NCI-H1048 (cell line): ENCODE data around the gene ROS1.
"Not testable (repeated sequence)": the region's sequence is repeated elsewhere in the genome, so short reads cannot be mapped to it uniquely, and the experiment has no call there.

Experiments
- DNase-seq: peaks from one replicate; lab custom pipeline; 2025; lab: John Stamatoyannopoulos, UW

Gene ROS1

DNA sequence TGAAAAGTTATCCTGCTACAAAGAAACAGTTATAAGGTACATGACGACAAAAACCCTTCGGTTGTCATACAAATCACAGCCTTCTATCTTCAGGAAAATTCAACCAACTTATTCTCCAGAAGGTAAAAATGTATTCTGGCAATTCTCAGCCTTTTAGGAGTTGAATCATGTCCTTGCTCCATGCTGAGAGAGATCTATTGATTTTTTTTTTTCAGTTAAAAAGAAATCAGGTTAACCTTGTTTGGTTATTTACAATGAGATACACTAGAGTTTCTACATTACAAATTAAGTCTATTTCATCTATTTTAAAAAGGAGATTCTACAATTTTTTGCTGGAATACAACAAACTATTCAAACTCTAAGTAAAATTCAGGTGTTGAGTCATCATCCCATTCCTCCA is 45.4 kb downstream of the ROS1 start:
- no peak for DNase-seq

- DNase-seq, result no peak
Measured at GRCh38 chr6:117375446-117375845, 50.3 kb downstream of the ROS1 start.

DNA sequence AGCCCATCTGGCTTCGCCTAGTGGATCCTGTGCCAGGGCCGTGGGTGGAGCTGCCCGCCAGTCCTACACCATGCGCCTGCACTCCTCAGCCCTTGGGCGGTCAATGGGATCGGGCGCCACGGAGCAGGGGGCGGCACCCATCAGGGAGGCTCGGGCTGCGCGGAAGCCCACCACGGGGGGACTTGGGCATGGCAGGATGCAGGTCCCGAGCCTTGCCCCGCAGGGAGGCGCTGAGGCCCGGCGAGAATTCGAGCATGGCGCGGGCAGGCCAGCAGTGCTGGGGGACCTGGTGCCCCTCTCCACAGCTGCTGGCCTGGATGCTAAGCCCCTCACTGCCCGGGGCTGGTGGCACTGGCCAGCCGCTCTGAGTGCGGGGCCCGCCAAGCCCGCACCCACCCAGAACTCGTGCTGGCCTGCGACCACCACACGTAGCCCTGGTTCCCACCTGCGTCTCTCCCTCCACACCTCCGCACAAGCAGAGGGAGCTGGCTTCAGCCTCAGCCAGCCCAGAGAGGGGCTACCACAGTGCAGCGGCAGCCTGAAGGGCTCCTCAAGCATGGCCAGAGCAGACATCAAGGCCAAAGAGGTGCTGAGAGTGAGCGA is 52.4 kb downstream of the ROS1 start:
- DNase-seq, result no peak

GRCh38 chr6:117372289-117372688 is 53.5 kb downstream of the ROS1 start:
- not testable (repeated sequence) for DNase-seq

GRCh38 chr6:117371492-117371891 is 54.2 kb downstream of the ROS1 start:
- DNase-seq, result no peak

DNA sequence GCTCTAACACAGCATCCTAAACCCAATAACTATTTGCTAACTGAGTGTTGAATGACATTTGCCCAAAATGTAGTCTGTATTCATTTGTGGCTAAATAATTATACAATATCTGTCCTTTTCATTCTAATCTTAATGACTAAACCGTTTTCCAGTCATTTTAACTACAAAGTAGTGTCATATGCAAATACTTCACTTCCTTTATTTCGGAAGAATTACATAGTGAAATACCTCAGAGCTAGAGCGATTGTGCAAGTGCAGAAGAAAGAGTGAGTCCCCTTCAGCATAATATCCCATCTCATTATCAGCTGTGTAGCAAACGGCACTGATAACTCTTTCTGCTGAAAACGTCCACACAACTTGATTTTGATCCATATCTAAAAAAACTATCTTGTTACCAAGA is 66.2 kb downstream of the ROS1 start:
- no peak for DNase-seq

GRCh38 chr6:117354671-117355070 is 71.1 kb downstream of the ROS1 start:
- DNase-seq, result no peak

- no peak for DNase-seq
Measured at GRCh38 chr6:117352466-117353081, 73.2 kb downstream of the ROS1 start.

DNA sequence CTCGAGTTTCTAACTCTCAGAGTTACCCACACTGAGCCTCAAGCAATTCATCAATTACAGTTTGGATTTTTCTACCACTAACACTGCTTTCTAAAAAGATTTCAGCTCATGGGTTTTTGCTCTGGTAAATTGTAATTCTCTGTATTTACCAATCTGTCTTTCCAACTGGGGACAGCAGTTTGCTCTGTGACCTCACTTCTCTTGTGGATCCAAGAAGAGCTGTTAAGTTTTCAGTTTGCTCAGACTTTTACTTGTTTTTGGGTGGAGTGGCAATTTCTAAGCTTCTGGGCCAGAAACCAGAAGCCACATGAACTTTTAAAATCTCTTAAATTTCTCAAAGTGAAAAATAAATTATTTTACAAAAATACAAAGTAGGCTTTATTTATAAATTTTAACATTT is 74.2 kb downstream of the ROS1 start:
- DNase-seq, result no peak

DNA sequence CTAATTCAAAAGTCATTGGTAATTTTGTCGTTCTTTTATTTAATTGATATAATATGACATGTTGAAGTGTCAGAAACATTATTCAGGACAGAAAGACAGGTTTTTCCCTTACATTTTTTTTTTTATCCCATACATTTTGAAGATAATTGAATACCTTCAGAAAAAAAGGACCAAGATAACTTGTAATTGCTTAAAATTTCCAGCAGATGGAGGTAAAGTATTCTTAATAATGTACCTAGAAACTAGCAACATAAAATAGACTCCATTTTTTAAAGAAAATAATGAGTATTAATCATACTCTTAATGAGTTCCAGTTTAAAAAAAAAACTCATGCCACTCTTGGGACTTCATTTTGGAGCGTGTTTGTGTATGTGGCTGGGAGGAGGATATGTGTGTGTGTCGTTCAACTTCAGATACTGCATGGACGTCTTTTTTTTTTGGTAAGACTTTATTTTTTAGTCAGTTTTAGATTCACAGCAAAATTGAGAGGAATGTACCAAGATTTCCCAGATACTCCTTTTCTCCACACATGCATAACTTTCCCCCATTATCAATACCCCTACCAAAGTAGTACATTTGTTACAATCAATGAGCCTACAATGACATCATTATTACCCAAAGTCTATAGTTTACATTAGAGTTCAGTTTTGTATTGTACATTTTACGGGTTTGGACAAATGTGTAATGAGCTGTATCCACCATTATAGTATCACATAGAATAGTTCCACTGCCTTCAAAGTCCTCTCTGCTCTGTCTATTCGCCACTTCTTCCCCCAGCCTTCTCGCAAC is 79.4 kb downstream of the ROS1 start:
- no peak for DNase-seq

- no peak for DNase-seq
Measured at GRCh38 chr6:117345292-117345610, 80.5 kb downstream of the ROS1 start.

DNA sequence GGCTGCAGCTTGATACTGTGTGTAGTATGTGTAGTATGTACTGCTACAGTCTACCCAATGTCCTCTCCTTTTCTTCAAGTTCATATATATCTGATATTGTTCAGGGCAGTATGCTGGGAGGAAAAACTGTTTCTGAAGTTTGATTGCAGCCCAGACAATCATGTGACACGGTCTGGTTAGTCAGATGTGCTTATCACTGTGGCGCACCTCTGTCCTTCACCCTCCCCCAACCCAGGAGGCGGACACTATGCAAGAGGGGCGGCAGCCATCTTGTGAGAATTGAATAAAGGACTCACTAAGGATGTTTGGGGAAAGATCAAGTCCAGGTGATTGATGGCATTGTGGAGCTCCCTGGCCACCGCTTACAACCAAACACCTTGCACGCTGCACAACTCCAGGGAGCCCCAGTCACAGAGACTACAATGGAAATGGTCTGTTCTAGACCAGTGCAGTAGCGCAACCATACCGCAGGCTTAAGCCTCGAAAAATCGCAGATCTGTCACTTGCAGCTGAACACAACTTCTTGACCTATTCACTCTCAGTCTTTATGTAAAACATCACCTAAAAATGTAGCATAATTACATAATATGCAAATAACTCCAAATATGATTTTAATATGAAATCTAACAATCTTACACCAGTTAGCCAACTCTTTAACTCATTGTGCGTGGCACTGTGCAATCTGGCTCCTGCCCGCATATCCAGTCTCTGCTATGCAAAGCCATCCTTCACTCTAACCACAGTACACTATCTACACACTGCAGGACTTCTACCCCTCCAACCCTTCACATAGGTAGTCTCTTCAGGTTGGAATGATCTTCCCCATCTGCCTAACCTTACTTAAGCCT is 81.1 kb downstream of the ROS1 start:
- DNase-seq, result no peak

- DNase-seq, result no peak
Measured at GRCh38 chr6:117338567-117338966, 87.2 kb downstream of the ROS1 start.

GRCh38 chr6:117329926-117330325 is 95.8 kb downstream of the ROS1 start:
- DNase-seq, result no peak

DNA sequence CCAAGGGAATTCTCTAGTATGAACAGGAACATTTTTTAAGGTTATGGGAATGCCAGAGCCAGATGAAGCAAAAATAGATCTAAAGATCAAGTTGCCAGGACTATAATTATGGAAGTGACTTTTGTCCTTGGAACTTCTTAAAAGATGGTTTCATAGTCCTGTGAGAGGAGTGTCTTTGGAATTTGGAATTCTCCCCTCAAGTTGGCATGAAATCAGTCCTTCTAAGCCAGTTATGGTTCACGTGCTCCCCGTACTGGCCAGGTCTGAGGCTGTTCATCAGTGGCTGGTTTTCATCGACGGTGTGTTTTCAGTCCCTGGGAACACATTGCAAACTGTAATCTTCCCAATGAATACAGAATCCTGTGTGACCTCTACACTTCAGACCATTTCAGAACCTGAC is 97.2 kb downstream of the ROS1 start:
- DNase-seq, result no peak

- no peak for DNase-seq
Measured at GRCh38 chr6:117328005-117328389, 97.7 kb downstream of the ROS1 start.

GRCh38 chr6:117327149-117328004 is 98.4 kb downstream of the ROS1 start:
- no peak for DNase-seq

- no peak for DNase-seq
Measured at GRCh38 chr6:117326396-117326795, 99.3 kb downstream of the ROS1 start.

DNA sequence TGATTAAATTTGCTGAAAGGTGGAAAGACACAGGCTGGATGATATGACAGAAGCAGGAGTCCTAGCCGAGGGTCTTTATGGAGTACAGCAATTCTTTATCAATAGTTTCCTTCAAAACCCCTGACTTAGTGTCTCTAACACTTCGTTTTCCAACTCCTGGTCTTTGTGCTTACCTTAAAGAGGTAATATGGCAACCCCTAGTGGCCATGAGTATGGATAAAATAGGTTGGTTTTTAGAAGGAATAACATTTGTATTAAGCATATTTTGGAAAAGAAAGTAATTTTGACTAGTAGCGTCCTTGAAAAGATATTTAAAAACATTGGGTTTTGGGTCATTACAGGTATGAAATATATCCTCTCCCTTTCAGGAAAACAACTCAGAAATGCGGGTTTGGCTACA is 108.5 kb downstream of the ROS1 start:
- DNase-seq, result no peak

DNA sequence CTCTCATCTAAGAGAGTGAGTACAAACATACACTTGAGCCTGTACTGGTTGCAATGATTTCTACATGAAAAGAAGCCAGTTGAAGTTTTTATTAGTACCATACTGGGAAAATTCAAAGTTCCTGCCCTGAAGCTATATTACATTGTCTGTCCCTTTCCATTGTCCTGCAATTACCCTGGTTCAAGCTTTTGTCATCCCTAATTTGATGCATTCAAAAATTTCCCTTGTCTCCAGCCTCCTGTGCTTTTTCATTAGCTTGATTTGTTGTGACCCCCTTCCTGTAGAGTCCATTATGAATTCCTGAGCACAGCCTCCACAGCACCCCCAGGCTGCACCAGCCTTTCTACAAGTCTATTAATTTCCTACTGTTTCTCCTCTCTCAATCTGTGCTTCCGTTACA is 114.0 kb downstream of the ROS1 start:
- no peak for DNase-seq

DNA sequence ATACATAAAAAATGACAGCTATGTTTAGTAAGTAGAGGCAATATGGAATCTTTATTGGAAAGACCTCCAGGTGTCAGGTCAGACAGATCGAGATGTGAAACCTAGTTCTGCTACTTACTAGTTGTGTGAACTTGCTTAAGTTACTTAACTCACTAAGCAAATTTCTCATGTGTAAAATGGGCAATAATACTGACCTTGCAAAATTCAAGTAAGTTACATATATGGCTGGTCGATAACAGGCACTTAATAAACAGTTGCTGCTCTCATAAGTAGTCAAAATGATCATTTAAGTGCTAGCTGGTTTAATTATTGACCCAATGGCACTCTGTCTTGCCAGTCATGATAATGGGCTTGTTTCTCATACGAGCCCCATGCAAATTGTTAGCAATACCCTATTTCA is 114.4 kb downstream of the ROS1 start:
- no peak for DNase-seq

DNA sequence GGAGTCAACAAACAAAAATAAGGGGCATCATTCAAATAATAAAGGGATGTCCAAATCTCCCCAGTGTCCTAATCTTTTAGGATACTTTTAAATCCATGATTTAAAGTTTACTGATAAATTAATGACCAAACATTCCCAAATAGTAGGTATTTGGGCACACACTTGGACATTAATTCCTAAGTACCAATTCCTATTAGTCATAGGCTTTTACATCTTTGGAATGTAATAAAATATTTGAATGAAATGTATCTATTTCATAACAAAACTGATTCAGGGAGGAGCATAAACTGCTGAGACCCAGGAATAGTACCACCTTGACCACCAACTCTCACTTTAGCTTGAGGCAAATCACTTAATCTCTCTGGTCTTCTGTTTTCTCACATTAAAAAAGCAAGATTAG is 116.1 kb downstream of the ROS1 start:
- DNase-seq, result no peak
